T-helper 22 cell (primary cell): ENCODE measurements around the gene ISYNA1.

Experiments used
- DNase-seq: peaks from one replicate; pipeline ENCODE4 v3.0.0-alpha.2; 2020; ENCODE audit warnings: low read depth

The ISYNA1 gene

GRCh38 chr19:18437491-18438330, at the start of gene ISYNA1:
Gene ISYNA1 (minus strand): TSS chr19:18438133. CDS start chr19:18437979, 154 bp downstream.
- DNase-seq = peak; percentile 61

GRCh38 chr19:18486746-18487145, 48.8 kb upstream of the ISYNA1 start:
- DNase-seq = no peak

GRCh38 chr19:18484992-18485391, 47.1 kb upstream of the ISYNA1 start:
- no peak for DNase-seq

GRCh38 chr19:18483119-18483890, 45.4 kb upstream of the ISYNA1 start:
- DNase-seq = no peak

GRCh38 chr19:18481505-18482222, 43.7 kb upstream of the ISYNA1 start:
- no peak for DNase-seq

GRCh38 chr19:18480006-18480691, 42.2 kb upstream of the ISYNA1 start:
- no peak for DNase-seq

- peak; percentile 70 for DNase-seq
Measured at GRCh38 chr19:18478545-18479311, 40.8 kb upstream of the ISYNA1 start.

- DNase-seq = no peak
Measured at GRCh38 chr19:18477974-18478373, 40.0 kb upstream of the ISYNA1 start.

- no peak for DNase-seq
Measured at GRCh38 chr19:18477042-18477779, 39.3 kb upstream of the ISYNA1 start.

GRCh38 chr19:18476507-18477041, 38.6 kb upstream of the ISYNA1 start:
- DNase-seq = no peak

- DNase-seq = no peak
Measured at GRCh38 chr19:18475762-18476331, 37.9 kb upstream of the ISYNA1 start.

- peak; percentile 46 for DNase-seq
Measured at GRCh38 chr19:18475004-18475453, 37.1 kb upstream of the ISYNA1 start.

- no peak for DNase-seq
Measured at GRCh38 chr19:18474366-18474887, 36.5 kb upstream of the ISYNA1 start.

- DNase-seq = no peak
Measured at GRCh38 chr19:18473706-18474087, 35.8 kb upstream of the ISYNA1 start.

- DNase-seq = no peak
Measured at GRCh38 chr19:18473003-18473705, 35.2 kb upstream of the ISYNA1 start.

- DNase-seq = no peak
Measured at GRCh38 chr19:18470787-18471186, 32.9 kb upstream of the ISYNA1 start.

- no peak for DNase-seq
Measured at GRCh38 chr19:18469069-18469846, 31.3 kb upstream of the ISYNA1 start.

- DNase-seq = no peak
Measured at GRCh38 chr19:18468517-18468916, 30.6 kb upstream of the ISYNA1 start.
